Lung (tissue), 12 donors: ENCODE measurements around the gene INHBE. TPM values are rescaled to one million over a fixed set of nuclear protein-coding genes. Genes with fewer than 3 reads are reported as not detected.
A peak's percentile ranks its signal among the peaks of the same experiment; 100 is the strongest.

Source experiments
- ATAC-seq: fragments of 200-7000 bp; cut with Tn5 transposase; one replicate; pipeline ENCODE4 v1.9.1; 2020; ENCODE audit warnings: moderate number of reproducible peaks; ENCODE audit not compliant: insufficient read depth, low FRiP score
- DNase-seq, 3 donors: peaks; one replicate each; pipeline ENCODE4 v3.0.0-alpha.2; 2013 to 2017
- H3K27ac ChIP-seq, 2 donors: one replicate each; pipeline ENCODE4 v1.5.1; 2013; ENCODE audit warnings: mild to moderate bottlenecking in 2 of 2, moderate library complexity in 2 of 2, control low read depth in 1 of 2, inconsistent platforms in 1 of 2, low read depth in 1 of 2, low read length in 1 of 2
- H3K27me3 ChIP-seq, 3 donors: one replicate each; pipeline ENCODE4 v1.5.1; 2013; ENCODE audit warnings: low read length in 2 of 3; ENCODE audit not compliant: control insufficient read depth in 3 of 3, insufficient read depth in 3 of 3
- H3K36me3 ChIP-seq, 4 donors: one replicate each; pipeline ENCODE4 v1.5.1; 2013; ENCODE audit warnings: low read length in 4 of 4, mild to moderate bottlenecking in 1 of 4, moderate library complexity in 1 of 4; ENCODE audit not compliant: control insufficient read depth in 4 of 4, insufficient read depth in 4 of 4
- H3K4me1 ChIP-seq, 5 donors: one replicate each; pipeline ENCODE4 v1.5.1; 2013; ENCODE audit warnings: low read length in 5 of 5, mild to moderate bottlenecking in 2 of 5, moderate library complexity in 1 of 5; ENCODE audit not compliant: control insufficient read depth in 5 of 5, insufficient read depth in 5 of 5
- H3K4me3 ChIP-seq: one replicate; pipeline ENCODE4 v1.5.1; 2013; ENCODE audit warnings: mild to moderate bottlenecking, control low read depth, moderate library complexity
- H3K9ac ChIP-seq, 2 donors: one replicate each; pipeline ENCODE4 v1.5.1; 2013; ENCODE audit warnings: low read length in 2 of 2, control low read depth in 1 of 2; ENCODE audit not compliant: insufficient read depth in 1 of 2
- H3K9me3 ChIP-seq, 4 donors: one replicate each; pipeline ENCODE4 v1.5.1; 2013; ENCODE audit warnings: low read length in 3 of 4, mild to moderate bottlenecking in 1 of 4, moderate library complexity in 1 of 4; ENCODE audit not compliant: control insufficient read depth in 4 of 4, insufficient read depth in 3 of 4
- CTCF ChIP-seq: IDR thresholded peaks from 2 replicates; pipeline ENCODE4 v1.5.1; 2012; ENCODE audit warnings: mild to moderate bottlenecking; ENCODE audit errors: control extremely low read depth, extremely low read depth
- WGBS, 2 donors: extraction: QIAGEN DNeasy Blood & Tissue Kit; methylation state at CpG; one replicate each; pipeline ENCODE4 v1.1.7; 2013; 5-methylcytosine and 5-hydroxymethylcytosine counted together
- polyA plus RNA-seq, 2 donors: library from polyadenylated mRNA; stranded (reverse); fragments of 200-250 nt; gene quantifications; one replicate each; pipeline ENCODE4 v1.2.1, GENCODE V29; 2013
- total RNA-seq, 2 donors: library from RNA; depleted of rRNA in 1 of 2; stranded (reverse); fragments of >200 nt in 1 of 2; gene quantifications; one replicate each; pipeline ENCODE4 v1.2.1, GENCODE V29; 2014 to 2021
- donor health status: control.
- donor health status: control.
- donor health status: Bipolar disorder and iron deficiency.
- donor health status: healthy.
- donor health status: DM: yes; HTN: yes; CAD: no.

INHBE gene
- total and polyA plus RNA-seq, 4 donors, result 0.12 TPM; not detected in 3

GRCh38 chr12:57430112-57430930, 24.8 kb upstream of the INHBE start:
- H3K9ac ChIP-seq, result peak overlapping the region; percentile 68 to 92
- no peaks in the 10 kb centered on the region for H3K27me3 ChIP-seq
- WGBS, 2 donors, result 0 to 1% methylated on average over 51 to 74 of the region's 74 CpGs
- no peak for TF ChIP-seq CTCF
- ATAC-seq (peak; percentile 85), DNase-seq (peak in 2 of 3 donors; percentile 52 to 69)
- no peaks in the 10 kb centered on the region for H3K9me3 ChIP-seq
- peaks cover 2 to 17% (median 5%) of the 10 kb centered on the region in 5 donors for H3K4me1 ChIP-seq
- peak overlapping the region; percentile 69 for H3K4me3 ChIP-seq
- peak overlapping the region; percentile 87 to 91 for H3K27ac ChIP-seq
- peaks cover 0 to 3% (median 0%) of the 10 kb centered on the region in 4 donors for H3K36me3 ChIP-seq

- Histone ChIP-seq H3K9me3 (no peaks in the 10 kb centered on the region), H3K27ac (peak within 1 kb of the TSS; percentile 87 to 91), H3K4me3 (peak within 1 kb of the TSS; percentile 69), H3K27me3 (no peaks in the 10 kb centered on the region), H3K9ac (peak within 1 kb of the TSS; percentile 68 to 92), H3K36me3 (no peaks in the 10 kb centered on the region), H3K4me1 (peaks cover 2 to 17% (median 5%) of the 10 kb centered on the region in 5 donors)
- DNase-seq (peak; percentile 98 to 99 (median 98)), ATAC-seq (peak; percentile 95)
- TF ChIP-seq CTCF, result no peak
- WGBS, 2 donors, result 2% methylated on average over 37 to 41 of the region's 41 CpGs
These were observed 24.1 kb upstream of the INHBE start, which contains the start of gene R3HDM2 for GRCh38 chr12:57430931-57431566. Gene R3HDM2 (minus strand): TSS chr12:57431043. CDS start chr12:57310428, 120,615 bp downstream.

GRCh38 chr12:57431654-57432188, 23.4 kb upstream of the INHBE start:
- ATAC-seq, result no peak
- 82 to 90% methylated on average over 11 of the region's 11 CpGs for WGBS, 2 donors
- Histone ChIP-seq H3K9ac (peak overlapping the region; percentile 67 to 90), H3K4me1 (peaks cover 2 to 17% (median 5%) of the 10 kb centered on the region in 5 donors), H3K27ac (peak overlapping the region in 1 of 2 donors; percentile 91), H3K4me3 (no peak overlapping the region), H3K9me3 (no peaks in the 10 kb centered on the region), H3K36me3 (no peaks in the 10 kb centered on the region), H3K27me3 (no peaks in the 10 kb centered on the region)
- peak in 1 of 3 donors; percentile 19 for DNase-seq
- TF ChIP-seq CTCF, result no peak
